NCI-H69 (cell line): ENCODE results near the gene RBBP8.
A peak's percentile ranks its signal among the peaks of the same experiment; 100 is the strongest.

Experiments
- DNase-seq: peaks from one replicate; lab custom pipeline; 2025; lab: John Stamatoyannopoulos, UW

RBBP8 gene

GRCh38 chr18:22999212-22999611, 66.1 kb downstream of the RBBP8 start:
- peak; percentile 19 for DNase-seq

GRCh38 chr18:22999647-23000046, 66.5 kb downstream of the RBBP8 start:
- no peak for DNase-seq

- no peak for DNase-seq
Measured at GRCh38 chr18:23003289-23003688, 70.2 kb downstream of the RBBP8 start.

GRCh38 chr18:23012249-23012648, 79.1 kb downstream of the RBBP8 start:
- no peak for DNase-seq

GRCh38 chr18:23020555-23021294, 87.6 kb downstream of the RBBP8 start:
- DNase-seq: no peak

- DNase-seq: no peak
Measured at GRCh38 chr18:23021623-23022022, 88.5 kb downstream of the RBBP8 start.

- peak; percentile 55 for DNase-seq
Measured at GRCh38 chr18:23032030-23032582, 99.0 kb downstream of the RBBP8 start.

- peak; percentile 54 for DNase-seq
Measured at GRCh38 chr18:23033056-23033455, 99.9 kb downstream of the RBBP8 start.

- DNase-seq: no peak
Measured at GRCh38 chr18:23036660-23037201, 103.6 kb downstream of the RBBP8 start.

GRCh38 chr18:23037646-23038045, 104.5 kb downstream of the RBBP8 start:
- no peak for DNase-seq

GRCh38 chr18:23038712-23039111, 105.6 kb downstream of the RBBP8 start:
- peak; percentile 54 for DNase-seq

GRCh38 chr18:23042133-23042532, 109.0 kb downstream of the RBBP8 start:
- no peak for DNase-seq

- DNase-seq: no peak
Measured at GRCh38 chr18:23043803-23044376, 110.8 kb downstream of the RBBP8 start.

- DNase-seq: peak; percentile 42
Measured at GRCh38 chr18:23049698-23050373, 116.7 kb downstream of the RBBP8 start.

GRCh38 chr18:23053776-23054457, 120.8 kb downstream of the RBBP8 start:
- DNase-seq: peak; percentile 73

GRCh38 chr18:23054553-23054952, 121.4 kb downstream of the RBBP8 start:
- DNase-seq: no peak

- DNase-seq: no peak
Measured at GRCh38 chr18:23056315-23056714, 123.2 kb downstream of the RBBP8 start.

GRCh38 chr18:23057096-23057495, 124.0 kb downstream of the RBBP8 start:
- DNase-seq: no peak

GRCh38 chr18:23058746-23059415, 125.8 kb downstream of the RBBP8 start:
- no peak for DNase-seq

- no peak for DNase-seq
Measured at GRCh38 chr18:23059541-23060465, 126.7 kb downstream of the RBBP8 start.
